Measurements from ENCODE around the gene ZNF616.

ZNF616 gene

DNA sequence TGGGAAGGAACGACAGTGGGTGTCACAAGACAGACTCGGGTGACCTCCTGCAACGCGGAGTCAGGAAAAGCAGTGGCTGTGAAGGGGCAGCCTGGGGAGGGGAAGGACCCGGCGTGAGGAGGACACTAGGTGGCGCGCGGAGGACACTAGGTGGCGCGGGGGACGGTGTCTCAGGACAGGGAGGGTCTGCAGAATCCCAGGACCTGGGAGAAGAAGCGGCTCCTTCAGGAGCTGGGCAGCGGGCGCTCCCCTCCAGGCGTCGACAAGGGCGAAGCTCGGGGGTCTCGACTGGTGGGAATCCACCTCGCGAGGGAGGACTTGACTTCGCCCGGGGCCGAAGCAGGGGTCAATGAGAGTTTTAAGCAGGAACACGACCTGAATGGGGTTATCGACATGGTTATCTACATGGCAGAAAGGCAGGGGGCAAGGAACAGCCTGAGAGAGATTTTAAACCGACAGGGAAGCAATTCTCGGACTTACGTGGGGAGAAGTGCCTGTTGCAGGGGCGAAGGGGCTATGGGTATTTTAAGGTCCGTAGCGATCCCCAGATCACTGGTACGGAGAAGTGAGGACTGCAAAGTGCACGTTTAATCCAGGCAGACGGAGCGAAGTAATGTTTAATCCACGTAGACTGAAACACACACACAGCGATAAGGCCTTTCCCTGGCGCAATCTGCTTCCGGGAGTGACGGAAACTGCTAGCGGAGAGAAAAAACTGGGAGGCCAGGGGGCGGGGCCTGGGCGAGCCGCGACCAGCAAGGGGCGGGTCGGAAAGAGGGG lies at the start of gene ZNF616:
TSS of gene ZNF616 (minus strand) at position 687 of the 780 bp plus-strand sequence. CDS start 9,426 bp downstream, outside the sequence.
- DNase-seq: peak; percentile 85

DNA sequence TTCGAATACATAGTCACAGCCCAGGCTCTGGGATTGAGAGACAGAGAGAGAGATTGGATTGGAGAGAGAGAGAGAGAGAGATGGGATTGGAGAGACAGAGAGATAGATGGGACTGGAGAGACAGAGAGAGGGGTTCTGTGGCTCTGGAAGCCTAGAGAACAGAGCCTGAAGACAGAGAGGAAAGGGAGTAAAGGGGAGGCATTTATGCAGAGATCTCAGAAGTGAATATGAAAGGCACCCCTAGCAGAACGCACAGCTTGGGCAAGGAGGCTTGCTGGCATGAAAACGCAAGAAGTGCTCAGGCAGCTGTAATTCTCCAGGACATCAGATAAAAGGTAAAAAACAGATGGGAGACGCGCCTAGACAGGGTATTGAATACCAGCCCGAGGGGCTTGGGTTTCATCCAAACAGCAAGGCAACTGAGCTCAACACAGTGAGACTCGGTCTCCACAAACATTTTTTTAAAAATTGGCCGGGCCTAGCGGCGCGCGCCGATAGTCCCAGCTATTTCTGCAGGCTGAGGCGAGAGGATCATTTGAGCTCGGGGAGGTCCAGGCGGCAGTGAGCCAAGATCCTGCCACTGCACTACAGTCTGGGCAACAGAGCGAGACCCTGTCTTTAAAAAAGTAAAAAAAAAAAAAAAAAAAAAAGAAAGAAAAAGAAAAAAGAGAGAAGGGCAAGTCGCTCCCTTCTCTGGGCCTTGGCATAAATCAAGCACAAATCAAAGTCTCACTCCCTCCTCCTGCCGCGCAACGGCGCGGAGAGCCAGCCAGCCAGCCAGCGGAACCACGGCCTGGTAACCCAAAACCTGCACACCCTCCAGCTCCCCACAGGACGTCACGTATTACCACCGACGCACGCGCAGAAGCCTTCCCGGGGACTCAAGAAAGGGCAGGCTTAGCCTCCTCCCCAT lies 49.3 kb upstream of the ZNF616 start:
- peak; percentile 53 for DNase-seq

DNA sequence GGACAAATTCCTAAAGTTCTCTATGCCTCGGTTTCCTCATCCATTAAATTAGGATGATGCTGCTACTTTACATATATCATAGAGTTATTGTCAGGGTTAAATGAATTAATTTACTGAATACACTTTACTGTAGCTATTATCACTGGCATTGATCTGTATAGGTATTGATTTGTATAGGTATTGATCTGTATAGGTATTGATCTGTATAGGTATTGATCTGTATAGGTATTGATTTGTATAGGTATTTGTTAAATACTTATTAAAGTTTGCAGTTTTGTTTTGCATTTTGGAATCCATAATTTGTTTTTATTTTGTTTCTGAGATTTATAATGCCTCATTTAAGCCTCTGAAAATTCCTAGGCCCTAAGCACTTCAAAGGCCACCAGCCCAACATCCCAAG lies 47.7 kb upstream of the ZNF616 start:
- no peak for DNase-seq

DNA sequence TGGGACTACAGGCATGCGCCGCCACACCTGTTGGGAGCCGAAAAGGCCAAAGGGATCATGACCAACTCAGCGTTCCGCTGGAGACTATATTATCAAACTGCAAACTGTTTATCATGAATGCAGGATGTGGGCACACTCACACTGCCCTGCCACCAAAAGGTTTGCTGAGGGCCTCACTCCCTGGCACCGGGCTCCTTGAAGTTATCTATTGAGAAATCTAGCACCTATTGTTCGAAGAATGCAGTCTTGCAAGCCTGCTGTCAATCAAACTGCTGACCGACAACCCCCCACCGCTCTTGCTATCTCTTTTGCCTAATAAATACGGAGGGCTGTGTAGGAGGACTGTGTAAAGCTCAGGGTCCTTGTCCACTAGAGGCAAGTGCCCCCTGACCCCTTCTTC lies 36.8 kb upstream of the ZNF616 start:
- no peak for DNase-seq

DNA sequence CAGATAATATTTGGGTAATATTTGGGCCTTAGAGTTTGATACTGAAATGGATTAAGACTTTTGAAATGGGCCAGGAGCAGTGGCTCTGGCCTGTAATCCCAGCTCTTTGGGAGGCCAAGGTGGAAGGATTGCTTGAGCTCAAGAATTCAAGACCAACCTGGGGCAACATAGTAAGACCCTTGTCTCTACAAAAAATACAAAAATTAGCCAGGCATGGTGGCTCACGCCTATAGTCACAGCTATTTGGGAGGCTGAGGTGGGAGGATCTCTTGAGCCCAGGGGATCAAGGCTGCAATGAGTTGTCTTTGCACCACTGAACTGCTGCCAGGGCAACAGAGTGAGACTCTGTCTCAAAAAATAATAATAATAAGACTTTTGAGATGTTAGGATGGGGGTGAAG lies 32.6 kb upstream of the ZNF616 start:
- no peak for DNase-seq

DNA sequence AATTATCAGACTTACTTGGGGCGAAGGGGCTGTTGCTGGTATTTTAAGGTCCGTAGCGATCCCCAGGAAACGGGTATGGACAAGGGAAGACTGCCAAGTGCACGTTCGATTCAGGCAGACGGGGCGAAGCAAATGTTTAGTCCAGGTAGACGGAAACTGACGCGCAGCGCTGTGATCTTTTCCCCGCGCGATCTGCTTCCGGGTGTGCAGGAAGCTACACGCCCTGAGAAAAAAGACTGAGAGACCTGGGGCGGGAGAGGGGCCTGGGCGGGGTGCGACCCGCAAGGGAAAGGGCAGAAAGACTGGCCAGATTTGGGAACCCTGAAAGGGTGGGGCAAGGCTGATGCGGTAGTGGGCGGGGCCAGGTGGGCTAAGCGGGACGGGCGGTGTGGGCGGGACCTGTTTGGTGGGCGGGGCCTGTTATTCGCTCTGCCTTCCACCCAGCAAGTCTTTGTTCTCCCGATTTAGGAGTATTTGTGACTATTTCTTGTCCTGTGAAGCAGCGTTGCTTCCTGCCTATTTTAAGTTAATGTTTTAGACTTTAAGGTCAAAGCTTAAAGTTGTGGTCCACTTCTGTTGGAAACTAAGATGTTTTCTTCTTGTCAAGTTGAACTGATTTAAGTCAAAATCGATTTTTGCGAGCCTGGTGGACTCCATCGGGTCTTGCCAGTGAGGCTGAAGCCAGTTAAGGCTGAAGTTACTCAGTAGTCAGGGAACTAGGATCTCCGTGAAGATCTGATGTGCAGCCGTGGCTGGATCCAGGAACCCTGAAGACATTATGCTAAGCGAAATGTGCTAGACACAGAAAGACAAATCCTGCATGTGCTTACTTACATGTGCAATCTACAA lies 31.8 kb upstream of the ZNF616 start, which contains the start of gene ZNF836:
TSS of gene ZNF836 (minus strand) at position 301 of the 849 bp plus-strand sequence. CDS start 3,549 bp downstream, outside the sequence.
- peak; percentile 74 for DNase-seq

DNA sequence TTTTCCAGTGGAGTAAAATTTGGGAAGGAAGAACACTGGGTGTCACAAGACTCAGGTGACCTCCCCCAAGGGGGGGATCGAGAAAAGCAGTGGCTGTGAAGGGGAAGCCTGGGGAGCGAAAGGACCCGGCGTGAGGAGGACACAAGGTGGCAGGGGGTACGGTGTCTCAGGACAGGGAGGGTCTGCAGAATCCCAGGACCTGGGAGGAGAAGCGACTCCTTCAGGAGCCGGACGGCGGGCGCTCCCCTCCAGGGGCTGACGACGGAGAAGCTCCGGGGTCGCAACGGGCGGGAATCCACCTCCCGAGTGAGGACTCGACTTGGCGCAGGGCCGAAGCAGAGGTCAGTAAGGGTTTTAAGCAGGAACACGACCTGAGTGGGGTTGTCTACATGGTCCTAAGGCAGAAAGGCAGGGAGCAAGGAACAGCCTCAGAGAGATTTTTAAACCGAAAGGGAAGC lies 31.2 kb upstream of the ZNF616 start:
- no peak for DNase-seq

DNA sequence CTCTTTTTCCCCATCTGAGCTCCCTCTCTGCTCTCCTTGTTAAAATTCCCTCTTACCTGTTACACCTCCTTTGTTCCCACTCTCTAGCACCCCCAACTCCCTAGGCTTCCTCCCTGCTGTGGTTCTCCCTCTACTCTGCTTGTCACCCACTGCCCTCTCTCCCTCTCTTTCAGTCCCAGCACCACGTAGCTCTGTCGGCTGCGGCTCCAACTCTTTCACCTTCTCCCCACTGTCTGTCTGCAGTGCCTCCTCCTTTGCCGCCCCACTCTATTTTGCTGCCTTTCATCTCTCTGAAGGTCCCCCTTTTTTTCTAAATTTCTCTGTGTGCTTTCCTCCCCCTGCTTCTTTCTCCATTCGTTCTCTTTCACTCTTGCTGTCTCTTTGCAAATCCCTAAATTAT lies 30.6 kb upstream of the ZNF616 start:
- no peak for DNase-seq

DNA sequence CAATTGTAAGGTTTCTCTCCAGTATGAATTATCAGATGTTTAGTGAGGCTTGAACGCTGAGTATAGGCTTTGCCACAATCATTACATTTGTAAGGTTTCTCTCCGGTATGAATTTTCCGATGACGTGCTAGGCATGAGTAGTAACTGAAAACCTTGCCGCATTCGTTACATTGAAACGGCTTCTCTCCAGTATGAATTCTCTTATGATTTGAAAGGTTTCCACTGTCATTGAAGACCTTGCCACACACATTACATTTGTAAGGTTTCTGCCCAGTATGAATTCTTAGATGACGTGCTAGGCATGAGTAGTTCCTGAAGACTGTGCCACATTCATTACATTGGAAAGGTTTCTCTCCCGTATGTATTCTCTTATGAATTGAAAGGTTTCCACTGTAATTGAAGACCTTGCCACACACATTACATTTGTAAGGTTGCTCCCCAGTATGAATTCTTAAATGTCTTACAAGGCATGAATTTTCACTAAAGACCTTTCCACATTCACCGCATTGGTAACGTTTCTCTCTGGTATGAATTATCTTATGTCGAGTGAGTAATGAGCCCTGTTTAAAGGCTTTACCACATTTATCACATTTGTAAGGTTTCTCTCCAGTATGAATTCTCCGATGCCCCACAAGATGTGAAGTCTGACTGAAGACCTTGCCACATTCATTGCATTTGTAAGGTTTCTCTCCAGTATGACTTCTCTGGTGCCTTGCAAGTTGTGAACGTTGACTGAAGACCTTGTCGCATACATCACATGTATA lies 16.0 kb upstream of the ZNF616 start:
- DNase-seq: no peak

DNA sequence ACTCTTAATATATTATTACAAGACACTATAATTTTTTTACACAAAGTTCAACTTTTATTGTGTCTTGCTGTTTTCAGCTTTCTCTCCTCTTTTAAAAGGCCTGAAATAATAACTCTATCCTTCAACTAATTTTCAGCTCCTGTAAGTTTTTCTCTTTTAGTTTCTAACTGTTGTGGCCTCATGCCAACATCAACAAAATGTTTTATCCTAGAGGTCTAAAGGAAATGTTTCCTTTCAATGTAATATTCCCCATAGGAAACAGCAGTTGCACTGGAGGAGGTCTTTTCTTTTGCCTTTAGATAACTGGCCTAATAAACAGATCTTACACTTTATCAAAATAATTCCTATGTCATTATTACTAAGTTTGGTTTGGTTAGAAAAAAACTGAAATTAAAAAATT lies 8.5 kb upstream of the ZNF616 start:
- DNase-seq: no peak

DNA sequence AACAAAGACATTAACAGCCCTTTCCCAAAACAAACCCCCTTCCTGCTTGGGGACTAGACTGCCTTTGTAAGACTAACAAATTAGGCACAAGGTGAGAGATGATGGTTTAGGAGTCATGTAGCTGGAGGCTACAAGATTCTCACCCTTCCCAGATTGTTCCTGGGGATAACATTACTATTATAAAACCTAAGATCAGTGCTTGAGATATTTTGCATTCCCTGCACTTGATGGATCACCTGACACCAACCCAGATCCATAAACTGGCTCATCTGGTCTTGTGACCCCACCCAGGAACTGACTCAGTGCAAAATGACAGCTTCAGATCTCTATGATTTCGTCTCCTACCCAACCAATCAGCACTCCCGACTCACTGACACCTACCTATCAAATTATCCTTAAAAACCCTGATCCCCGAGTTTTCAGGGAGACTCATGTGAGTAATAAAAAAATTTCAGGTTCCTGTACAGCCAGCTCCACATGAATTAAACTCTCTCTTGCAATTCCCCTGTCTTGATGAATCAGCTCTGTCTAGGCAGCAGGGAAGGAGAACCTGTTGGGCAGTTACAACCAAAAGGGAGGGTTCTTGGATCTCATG lies 2.4 kb upstream of the ZNF616 start:
- no peak for DNase-seq

DNA sequence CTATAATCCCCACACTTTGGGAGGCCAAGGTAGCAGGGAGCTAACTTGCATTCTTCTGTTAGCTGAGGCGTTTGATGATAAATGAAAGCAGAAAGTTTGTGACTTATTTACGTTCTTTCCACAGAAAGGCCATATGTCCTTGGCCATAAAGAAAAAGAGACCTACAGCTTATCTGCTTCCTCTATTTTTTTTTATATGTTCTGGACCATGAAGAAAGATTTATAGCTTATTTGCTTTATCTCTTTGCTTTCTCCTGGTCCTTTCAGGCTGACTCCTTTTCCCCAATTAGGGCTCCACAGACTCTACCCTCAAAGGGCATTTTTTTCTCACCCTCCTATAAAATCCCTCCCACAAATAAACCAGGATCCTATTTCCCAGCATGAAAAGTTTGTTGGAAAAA lies 1.5 kb upstream of the ZNF616 start:
- no peak for DNase-seq

DNA sequence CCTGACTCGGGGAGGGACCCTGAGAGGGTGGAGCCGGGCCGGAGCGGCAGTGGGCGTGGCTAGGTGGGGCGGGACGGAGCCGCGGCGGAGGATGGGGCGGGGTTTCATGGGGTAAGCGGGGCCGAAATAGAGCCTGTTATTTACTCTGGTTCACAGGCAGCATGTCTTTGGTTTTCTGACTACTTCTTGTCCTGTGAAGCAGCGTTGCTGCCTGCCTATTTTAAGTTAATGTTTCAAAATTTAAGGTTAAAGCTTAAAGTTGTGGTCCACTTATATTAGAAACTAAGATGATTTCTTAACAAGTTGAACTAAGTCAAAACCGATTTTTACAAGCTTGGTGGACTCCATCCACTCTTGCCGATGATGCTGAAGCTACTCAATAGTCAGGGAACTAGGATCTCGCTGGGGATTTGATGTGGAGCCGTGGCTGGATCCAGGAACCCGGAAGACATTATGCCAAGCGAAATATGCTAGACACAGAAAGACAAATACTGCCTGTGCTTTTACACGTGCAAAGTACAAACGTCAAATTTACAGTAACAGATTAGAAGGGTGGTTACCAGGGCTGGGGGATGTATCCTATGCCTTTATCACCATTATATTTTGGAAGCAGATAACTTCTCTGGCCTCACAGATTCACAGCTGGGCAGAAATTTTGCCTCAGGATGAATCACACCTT lies 433 bp upstream of the ZNF616 start:
- peak; percentile 4 for DNase-seq

DNA sequence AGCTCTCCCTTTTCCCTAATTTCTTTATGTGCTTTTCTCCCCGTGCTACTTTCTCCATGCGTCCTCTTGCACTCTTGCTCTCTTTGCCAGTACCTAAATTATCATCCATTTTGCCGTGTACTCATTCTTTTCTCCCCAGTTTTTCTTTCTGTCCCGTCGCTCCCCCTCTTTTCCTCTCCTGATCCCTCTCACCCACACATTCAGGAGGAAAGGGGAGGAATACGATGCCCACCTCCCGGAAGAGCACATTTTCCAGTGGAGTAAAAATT lies 821 bp downstream of the ZNF616 start:
- no peak for DNase-seq

DNA sequence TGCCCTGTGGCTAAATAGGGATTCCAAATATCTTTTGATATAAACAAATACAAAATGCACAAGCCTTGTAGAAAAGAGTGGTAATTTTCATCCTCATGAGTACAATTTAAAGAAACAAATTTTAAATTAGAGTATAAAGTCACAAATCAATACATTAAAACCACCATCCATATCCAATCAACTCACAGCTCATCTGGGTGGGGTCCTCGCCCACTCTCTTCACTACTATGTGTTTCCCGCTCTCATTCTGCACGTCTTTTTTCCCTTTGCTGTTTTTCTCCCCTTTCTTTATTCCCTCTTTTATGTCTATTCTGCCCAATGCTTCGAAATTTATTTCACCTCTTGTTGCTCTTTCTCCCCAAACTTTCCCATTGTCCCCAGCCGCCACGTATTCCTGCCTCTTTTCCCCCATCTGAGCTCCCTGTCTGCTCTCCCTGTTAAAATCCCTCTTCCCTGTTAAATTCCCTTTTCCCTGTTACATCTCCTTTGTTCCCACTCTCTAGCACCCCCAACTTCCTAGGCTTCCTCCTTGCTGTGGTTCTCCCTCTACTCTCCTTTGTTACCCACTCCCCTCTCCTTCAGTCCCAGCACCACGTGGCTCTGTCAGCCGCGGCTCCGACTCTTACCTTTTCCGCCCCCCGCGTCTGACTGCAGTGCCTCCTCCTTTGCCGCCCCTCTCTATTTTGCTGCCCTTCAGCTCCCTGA lies 1.3 kb downstream of the ZNF616 start:
- DNase-seq: peak; percentile 59

DNA sequence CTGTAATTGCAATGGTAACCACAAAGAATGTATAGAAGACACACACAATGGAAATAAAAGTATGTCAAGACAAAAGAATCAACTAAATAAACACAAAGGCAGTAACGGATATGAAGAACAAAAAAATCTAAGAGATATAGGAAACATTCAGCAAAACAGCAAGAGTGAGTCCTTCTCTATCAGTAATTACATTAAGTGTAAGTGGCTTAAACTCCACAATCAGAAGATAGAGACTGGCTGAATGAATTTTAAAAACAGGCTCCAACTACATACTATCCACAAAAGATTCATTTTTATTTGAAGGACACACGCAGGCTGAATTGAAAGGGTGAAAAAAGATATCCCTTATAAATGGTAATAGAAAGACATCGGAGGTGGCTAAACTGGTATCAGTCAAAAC lies 19.5 kb downstream of the ZNF616 start:
- no peak for DNase-seq

DNA sequence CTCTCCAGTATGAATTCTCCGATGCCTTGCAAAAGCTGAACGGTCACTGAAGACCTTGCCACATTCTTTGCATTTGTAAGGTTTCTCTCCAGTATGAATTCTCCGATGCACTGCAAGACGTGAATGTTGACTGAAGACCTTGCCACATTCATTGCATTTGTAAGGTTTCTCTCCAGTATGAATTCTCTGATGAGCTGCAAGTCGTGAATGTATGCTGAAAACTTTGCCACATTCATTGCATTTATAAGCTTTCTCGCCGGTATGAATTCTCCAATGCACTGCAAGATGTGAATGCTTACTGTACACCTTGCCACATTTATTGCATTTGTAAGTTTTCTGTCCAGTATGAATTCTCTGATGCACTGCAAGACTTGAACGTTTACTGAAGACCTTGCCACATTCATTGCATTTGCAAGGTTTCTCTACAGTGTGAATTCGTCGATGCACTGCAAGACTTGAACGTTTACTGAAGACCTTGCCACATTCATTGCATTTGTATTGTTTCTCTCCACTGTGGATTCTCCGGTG lies 24.1 kb downstream of the ZNF616 start:
- DNase-seq: no peak

DNA sequence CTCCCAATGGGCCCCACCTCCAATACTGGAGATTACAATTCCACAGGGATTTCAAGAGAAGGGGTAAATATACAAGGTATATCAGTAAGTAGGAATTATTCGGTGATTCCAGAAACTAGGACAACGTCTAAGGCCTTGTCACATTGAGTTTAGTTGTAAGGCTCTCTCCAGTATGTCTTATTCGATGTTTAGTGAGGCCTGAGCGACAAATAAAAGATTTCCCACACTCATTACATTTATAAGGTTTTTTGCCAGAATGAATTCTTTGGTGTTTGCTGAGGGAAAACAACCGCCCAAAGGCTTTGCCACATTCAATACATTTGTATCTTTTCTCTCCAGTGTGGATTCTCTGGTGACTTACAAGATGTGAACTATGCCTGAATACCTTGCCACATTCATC lies 25.0 kb downstream of the ZNF616 start:
- DNase-seq: no peak

DNA sequence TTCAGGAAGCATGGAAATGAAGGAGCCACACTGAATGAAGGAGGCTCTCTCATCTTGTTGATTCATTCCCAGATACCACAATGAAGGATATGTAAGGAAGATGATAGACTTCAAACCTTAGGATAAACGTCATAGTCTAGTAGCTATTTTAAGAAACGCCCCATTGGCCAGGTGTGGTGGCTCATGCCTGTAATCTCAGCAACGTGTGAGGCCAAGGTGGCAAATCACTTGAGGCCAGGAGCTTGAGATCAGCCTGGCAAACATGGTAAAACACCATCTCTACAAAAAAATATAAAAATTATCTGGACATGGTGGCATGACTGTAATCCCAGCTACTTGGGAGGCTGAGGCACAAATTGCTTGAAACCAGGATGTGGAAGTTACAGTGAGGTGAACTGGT lies 27.1 kb downstream of the ZNF616 start:
- no peak for DNase-seq

DNA sequence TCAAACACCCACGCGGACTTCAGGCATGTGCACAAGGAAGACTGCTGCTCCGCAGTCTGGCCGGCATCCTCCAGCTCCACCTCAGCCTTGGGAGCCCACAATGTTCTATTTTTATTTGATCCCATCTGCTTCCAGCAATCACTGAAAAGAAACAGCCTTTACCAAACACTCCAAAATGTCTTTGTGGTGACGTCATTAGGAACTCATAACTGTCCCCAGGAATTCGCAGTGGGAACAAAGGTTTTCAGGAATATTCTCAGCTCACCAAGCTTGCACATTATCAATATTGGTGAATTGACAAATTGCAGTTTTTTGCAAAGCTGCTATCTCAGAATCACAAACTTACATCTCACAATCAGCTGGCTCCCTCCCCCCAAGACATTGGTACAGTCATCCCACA lies 29.0 kb downstream of the ZNF616 start:
- no peak for DNase-seq
